Left lung (tissue), 10 donors: ENCODE data around the gene ARFIP2. TPM values are rescaled to one million over a fixed set of nuclear protein-coding genes. Genes with fewer than 3 reads are reported as not detected.
A peak's percentile ranks its signal among the peaks of the same experiment; 100 is the strongest.

Experiments used
- ATAC-seq: fragments of 200-7000 bp; cut with Tn5 transposase; one replicate; pipeline ENCODE4 v1.9.1; 2020; ENCODE audit warnings: moderate library complexity
- DNase-seq, 4 donors: peaks; one replicate each; pipeline ENCODE4 v3.0.0-alpha.2; 2013 to 2020
- H3K27ac ChIP-seq, 2 donors: fragments of 200-600 bp; sonication (generic) in 1 of 2; one replicate each; pipeline versions ENCODE4 v1.5.0 to v1.8.0; 2020 to 2021
- H3K27me3 ChIP-seq, 2 donors: fragments of 200-600 bp; sonication (generic) in 1 of 2; one replicate each; pipeline versions ENCODE4 v1.5.0 to v1.8.0; 2020 to 2021
- H3K36me3 ChIP-seq, 2 donors: fragments of 200-600 bp; sonication (generic) in 1 of 2; one replicate each; pipeline versions ENCODE4 v1.5.0 to v1.8.0; 2020 to 2021
- H3K4me1 ChIP-seq, 2 donors: fragments of 200-600 bp; one replicate each; pipeline ENCODE4 v1.8.0; 2021
- H3K4me3 ChIP-seq, 2 donors: fragments of 200-600 bp; sonication (generic) in 1 of 2; one replicate each; pipeline versions ENCODE4 v1.5.0 to v1.8.0; 2020 to 2021; ENCODE audit warnings: mild to moderate bottlenecking in 1 of 2
- H3K9me3 ChIP-seq, 2 donors: fragments of 200-600 bp; sonication (generic) in 1 of 2; one replicate each; pipeline versions ENCODE4 v1.5.0 to v1.8.0; 2020 to 2021
- CTCF ChIP-seq, 2 donors: fragments of 200-600 bp; sonication (generic) in 1 of 2; IDR thresholded peaks; one replicate each; pipeline versions ENCODE4 v1.5.0 to v1.8.0; 2021; ENCODE audit warnings: antibody characterized with exemption in 2 of 2
- intact Hi-C, 2 donors: fragments of 100-400 bp; cut with DNase I; formaldehyde crosslinking; loops; one replicate each; pipeline versions ENCODE4 v1.11.2 to v1.14.2; 2022
- polyA plus RNA-seq, 6 donors: library from polyadenylated mRNA; unstranded; fragments of 120-200 nt; gene quantifications; one replicate each; pipeline ENCODE4 v1.2.1, GENCODE V29; 2013; ENCODE audit not compliant: insufficient read length in 6 of 6
- total RNA-seq, 2 donors: library from RNA; stranded (reverse); fragmentation: NEBNext Ultra II Directional; extraction: Animal tissue kit (Norgen Biotek cat#: 25700); gene quantifications; one replicate each; pipeline ENCODE4 v1.2.1, GENCODE V29; 2021
- donor health status: DM: no; HTN: yes; CAD: no.
- donor health status: DM: no; HTN: no; CAD: no.

The ARFIP2 gene
- total and polyA plus RNA-seq, 8 donors: 41.3 to 75.0 (median 62.6) TPM

- DNase-seq (peak in 1 of 4 donors; percentile 10), ATAC-seq (no peak)
- no peaks in the 10 kb centered on the region for H3K27me3 ChIP-seq
- H3K27ac ChIP-seq: peak overlapping the region; percentile 93 to 96
- peak overlapping the region; percentile 70 to 74 for H3K4me3 ChIP-seq
- TF ChIP-seq CTCF (IDR thresholded peaks at IDR 0.05): no peak
- H3K4me1 ChIP-seq: peaks cover 15 to 42% of the 10 kb centered on the region in 2 donors
- H3K36me3 ChIP-seq: peaks cover 0 to 61% of the 10 kb centered on the region in 2 donors
- intact Hi-C loops: no loop called here
- H3K9me3 ChIP-seq: no peaks in the 10 kb centered on the region
Measured at GRCh38 chr11:6480299-6480914, 724 bp downstream of the ARFIP2 start.

- ATAC-seq: no peak
- intact Hi-C loops: no loop called here
- no peak for TF ChIP-seq CTCF (IDR thresholded peaks at IDR 0.05)
Measured at GRCh38 chr11:6476571-6476970, 4.6 kb downstream of the ARFIP2 start.

GRCh38 chr11:6475936-6476335 lies 5.2 kb downstream of the ARFIP2 start:
- Histone ChIP-seq H3K9me3 (no peaks in the 10 kb centered on the region), H3K4me1 (peaks cover 19 to 46% of the 10 kb centered on the region in 2 donors), H3K27ac (no peak overlapping the region), H3K4me3 (no peak overlapping the region), H3K27me3 (no peaks in the 10 kb centered on the region), H3K36me3 (peaks cover 0 to 30% of the 10 kb centered on the region in 2 donors)
- TF ChIP-seq CTCF (IDR thresholded peaks at IDR 0.05): no peak
- ATAC-seq: no peak
- peak in 1 of 4 donors; percentile 19 for DNase-seq
- intact Hi-C loops: no loop called here

More at GRCh38 chr11:6476571-6476970, 4.6 kb downstream of the ARFIP2 start:
- Histone ChIP-seq H3K36me3 (peaks cover 0 to 30% of the 10 kb centered on the region in 2 donors), H3K4me1 (peaks cover 19 to 46% of the 10 kb centered on the region in 2 donors), H3K9me3 (no peaks in the 10 kb centered on the region), H3K27ac (no peak overlapping the region), H3K27me3 (no peaks in the 10 kb centered on the region), H3K4me3 (no peak overlapping the region)
- no peak for DNase-seq

GRCh38 chr11:6474806-6475500 lies 6.2 kb downstream of the ARFIP2 start:
- H3K27me3 ChIP-seq: no peaks in the 10 kb centered on the region
- peak overlapping the region; percentile 90 to 97 for H3K27ac ChIP-seq
- no peak overlapping the region for H3K4me3 ChIP-seq
- DNase-seq (no peak), ATAC-seq (no peak)
- no peak for TF ChIP-seq CTCF (IDR thresholded peaks at IDR 0.05)
- peaks cover 13 to 36% of the 10 kb centered on the region in 2 donors for H3K4me1 ChIP-seq
- intact Hi-C loops: no loop called here
- H3K36me3 ChIP-seq: peaks cover 0 to 30% of the 10 kb centered on the region in 2 donors
- H3K9me3 ChIP-seq: no peaks in the 10 kb centered on the region

GRCh38 chr11:6474413-6474792 lies 6.7 kb downstream of the ARFIP2 start:
- Histone ChIP-seq H3K9me3 (no peaks in the 10 kb centered on the region), H3K27ac (peak overlapping the region; percentile 90 to 97), H3K4me3 (peak overlapping the region; percentile 51 to 72), H3K36me3 (peaks cover 0 to 30% of the 10 kb centered on the region in 2 donors), H3K27me3 (no peaks in the 10 kb centered on the region), H3K4me1 (peaks cover 14 to 34% of the 10 kb centered on the region in 2 donors)
- TF ChIP-seq CTCF (IDR thresholded peaks at IDR 0.05): no peak
- DNase-seq (no peak), ATAC-seq (no peak)
- intact Hi-C loops: no loop called here
